HG02973 (cell line): ENCODE results near the gene NOL9.
"Not testable (repeated sequence)": the region's sequence is repeated elsewhere in the genome, so short reads cannot be mapped to it uniquely, and the experiment has no call there.

Experiments
- ATAC-seq: cut with Tn5 transposase; IDR thresholded peaks from one replicate; pipeline ENCODE4 v1.9.1; 2021; ENCODE audit warnings: moderate library complexity; ENCODE audit not compliant: unreplicated experiment

Gene NOL9

GRCh38 chr1:6505367-6506209, 48.7 kb downstream of the NOL9 start:
- no peak for ATAC-seq

GRCh38 chr1:6504887-6505286, 49.4 kb downstream of the NOL9 start:
- no peak for ATAC-seq

- ATAC-seq = no peak
Measured at GRCh38 chr1:6503884-6504602, 50.3 kb downstream of the NOL9 start.

GRCh38 chr1:6502000-6502891, 52.1 kb downstream of the NOL9 start:
- no peak for ATAC-seq

- ATAC-seq = no peak
Measured at GRCh38 chr1:6501279-6501813, 53.0 kb downstream of the NOL9 start.

GRCh38 chr1:6500544-6501278, 53.6 kb downstream of the NOL9 start:
- ATAC-seq = no peak

- no peak for ATAC-seq
Measured at GRCh38 chr1:6499296-6499695, 55.0 kb downstream of the NOL9 start.

- ATAC-seq = no peak
Measured at GRCh38 chr1:6498576-6499111, 55.7 kb downstream of the NOL9 start.

GRCh38 chr1:6497867-6498575, 56.3 kb downstream of the NOL9 start:
- no peak for ATAC-seq

- ATAC-seq = no peak
Measured at GRCh38 chr1:6497215-6497866, 57.0 kb downstream of the NOL9 start.

GRCh38 chr1:6496890-6497214, 57.5 kb downstream of the NOL9 start:
- no peak for ATAC-seq

GRCh38 chr1:6496365-6496721, 58.0 kb downstream of the NOL9 start:
- ATAC-seq = no peak

- no peak for ATAC-seq
Measured at GRCh38 chr1:6495540-6496364, 58.6 kb downstream of the NOL9 start.

- ATAC-seq = no peak
Measured at GRCh38 chr1:6495041-6495441, 59.3 kb downstream of the NOL9 start.

GRCh38 chr1:6494627-6495026, 59.7 kb downstream of the NOL9 start:
- no peak for ATAC-seq

- not testable (repeated sequence) for ATAC-seq
Measured at GRCh38 chr1:6493834-6494223, 60.5 kb downstream of the NOL9 start.

GRCh38 chr1:6491966-6492365, 62.3 kb downstream of the NOL9 start:
- no peak for ATAC-seq

GRCh38 chr1:6491480-6491962, 62.8 kb downstream of the NOL9 start, which contains the start of gene PLEKHG5:
TSS of gene PLEKHG5 (minus strand) at chr1:6491667. CDS start at chr1:6477571, 14,096 bp downstream.
- no peak for ATAC-seq
